Measurements from ENCODE around the gene KREMEN1. TPM values are rescaled to one million over a fixed set of nuclear protein-coding genes. Genes with fewer than 3 reads are reported as not detected.

KREMEN1 gene
- total and polyA plus RNA-seq, 4 donors: 8.8 to 27.5 (median 20.1) TPM

DNA sequence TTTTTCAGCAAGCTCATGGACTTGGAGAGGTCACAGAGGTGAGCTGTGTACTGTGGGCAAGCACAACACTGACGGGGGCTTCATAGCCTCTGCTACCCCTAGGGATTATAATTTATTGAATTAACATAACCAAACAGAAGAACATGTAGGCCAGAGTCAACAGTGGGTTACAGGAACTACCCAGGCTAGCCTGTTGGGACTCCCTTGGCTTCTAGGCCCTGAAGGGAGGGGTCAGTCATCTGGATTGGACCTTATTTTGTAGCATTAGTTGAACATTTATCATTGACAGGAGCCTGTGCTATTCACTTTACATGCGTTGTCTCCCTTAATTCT lies 56.9 kb downstream of the KREMEN1 start:
- WGBS, 2 donors: 73 to 81% methylated on average over 2 of the region's 2 CpGs
- no peaks in the 10 kb centered on the region for H3K27me3 ChIP-seq (ENCODE audit: control insufficient read depth in 3 of 3, insufficient read depth in 3 of 3, low read length in 2 of 3)
- no peak overlapping the region for H3K4me3 ChIP-seq
- H3K9ac ChIP-seq (ENCODE audit: insufficient read depth in 1 of 2, low read length in 2 of 2): peak overlapping the region in 1 of 2 donors; percentile 13
- peaks cover 0 to 28% (median 10%) of the 10 kb centered on the region in 4 donors for H3K36me3 ChIP-seq (ENCODE audit: control insufficient read depth in 4 of 4, insufficient read depth in 4 of 4, low read length in 4 of 4)
- no peak for ATAC-seq (ENCODE audit: insufficient read depth, low FRiP score)
- TF ChIP-seq, protein P1, sequence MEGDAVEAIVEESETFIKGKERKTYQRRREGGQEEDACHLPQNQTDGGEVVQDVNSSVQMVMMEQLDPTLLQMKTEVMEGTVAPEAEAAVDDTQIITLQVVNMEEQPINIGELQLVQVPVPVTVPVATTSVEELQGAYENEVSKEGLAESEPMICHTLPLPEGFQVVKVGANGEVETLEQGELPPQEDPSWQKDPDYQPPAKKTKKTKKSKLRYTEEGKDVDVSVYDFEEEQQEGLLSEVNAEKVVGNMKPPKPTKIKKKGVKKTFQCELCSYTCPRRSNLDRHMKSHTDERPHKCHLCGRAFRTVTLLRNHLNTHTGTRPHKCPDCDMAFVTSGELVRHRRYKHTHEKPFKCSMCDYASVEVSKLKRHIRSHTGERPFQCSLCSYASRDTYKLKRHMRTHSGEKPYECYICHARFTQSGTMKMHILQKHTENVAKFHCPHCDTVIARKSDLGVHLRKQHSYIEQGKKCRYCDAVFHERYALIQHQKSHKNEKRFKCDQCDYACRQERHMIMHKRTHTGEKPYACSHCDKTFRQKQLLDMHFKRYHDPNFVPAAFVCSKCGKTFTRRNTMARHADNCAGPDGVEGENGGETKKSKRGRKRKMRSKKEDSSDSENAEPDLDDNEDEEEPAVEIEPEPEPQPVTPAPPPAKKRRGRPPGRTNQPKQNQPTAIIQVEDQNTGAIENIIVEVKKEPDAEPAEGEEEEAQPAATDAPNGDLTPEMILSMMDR (IDR thresholded peaks at IDR 0.05; ENCODE audit: control extremely low read depth, extremely low read depth): no peak
- H3K4me1 ChIP-seq (ENCODE audit: control insufficient read depth in 5 of 5, insufficient read depth in 5 of 5, low read length in 5 of 5): peaks cover 0 to 7% (median 3%) of the 10 kb centered on the region in 5 donors
- no peaks in the 10 kb centered on the region for H3K9me3 ChIP-seq (ENCODE audit: control insufficient read depth in 4 of 4, insufficient read depth in 3 of 4, low read length in 3 of 4)
- DNase-seq: no peak
- peak overlapping the region; percentile 45 to 46 for H3K27ac ChIP-seq (ENCODE audit: low read depth in 1 of 2, low read length in 1 of 2)

DNA sequence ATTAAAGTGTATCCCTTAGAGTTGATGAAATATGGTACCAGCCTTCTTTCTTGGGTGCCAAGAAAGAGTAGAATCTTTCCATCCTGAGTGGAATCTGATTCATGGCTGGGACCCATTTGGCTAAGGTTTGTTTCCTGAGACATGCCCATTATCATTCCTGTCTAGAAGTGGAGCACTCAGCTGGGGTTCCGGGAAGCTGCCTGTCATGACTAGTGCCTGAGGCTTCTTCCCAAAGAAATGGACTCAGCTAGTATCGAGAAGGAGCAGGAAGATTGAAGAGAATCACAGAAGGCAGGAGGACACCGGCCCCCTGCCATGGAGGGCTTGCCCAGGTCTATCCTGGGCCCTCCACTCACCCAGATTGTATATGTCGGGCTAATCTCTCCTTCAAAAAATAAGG lies 57.6 kb downstream of the KREMEN1 start:
- no peaks in the 10 kb centered on the region for H3K9me3 ChIP-seq (ENCODE audit: control insufficient read depth in 4 of 4, insufficient read depth in 3 of 4, low read length in 3 of 4)
- ATAC-seq (ENCODE audit: insufficient read depth, low FRiP score) (no peak), DNase-seq (no peak)
- H3K4me3 ChIP-seq: no peak overlapping the region
- H3K9ac ChIP-seq (ENCODE audit: insufficient read depth in 1 of 2, low read length in 2 of 2): no peak overlapping the region
- 95% methylated on average over 4 of the region's 4 CpGs for WGBS, 2 donors
- peaks cover 0 to 26% (median 12%) of the 10 kb centered on the region in 4 donors for H3K36me3 ChIP-seq (ENCODE audit: control insufficient read depth in 4 of 4, insufficient read depth in 4 of 4, low read length in 4 of 4)
- H3K27ac ChIP-seq (ENCODE audit: low read depth in 1 of 2, low read length in 1 of 2): no peak overlapping the region
- H3K27me3 ChIP-seq (ENCODE audit: control insufficient read depth in 3 of 3, insufficient read depth in 3 of 3, low read length in 2 of 3): no peaks in the 10 kb centered on the region
- TF ChIP-seq, protein P1 (IDR thresholded peaks at IDR 0.05; ENCODE audit: control extremely low read depth, extremely low read depth): no peak
- H3K4me1 ChIP-seq (ENCODE audit: control insufficient read depth in 5 of 5, insufficient read depth in 5 of 5, low read length in 5 of 5): peaks cover 0 to 7% (median 3%) of the 10 kb centered on the region in 5 donors

DNA sequence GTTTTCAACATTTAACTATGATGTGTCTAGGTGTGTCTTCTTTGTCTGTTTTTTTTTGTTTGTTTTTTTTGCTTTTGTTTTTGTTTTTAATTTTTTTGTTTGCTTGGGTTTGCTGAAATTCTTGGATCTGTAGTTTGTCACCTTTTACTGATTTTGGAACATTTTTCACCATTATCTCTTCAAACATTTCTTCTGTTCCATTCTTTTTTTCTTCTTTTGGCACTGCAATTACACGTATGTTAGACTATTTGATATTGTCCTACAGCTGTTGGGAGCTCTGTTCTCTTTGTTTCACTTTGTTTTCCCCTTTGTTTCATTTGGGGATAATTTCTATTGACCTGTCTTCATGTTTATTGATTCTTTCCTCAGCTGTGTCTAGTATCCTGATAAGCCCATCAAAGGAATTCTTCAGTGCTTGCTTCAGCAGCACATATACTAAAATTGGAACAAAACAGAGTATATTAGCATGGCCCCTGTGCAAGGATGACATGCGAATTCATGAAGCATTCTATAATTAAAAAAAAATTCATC lies 60.8 kb downstream of the KREMEN1 start:
- Histone ChIP-seq H3K27ac (ENCODE audit: low read depth in 1 of 2, low read length in 1 of 2) (no peak overlapping the region), H3K9me3 (ENCODE audit: control insufficient read depth in 4 of 4, insufficient read depth in 3 of 4, low read length in 3 of 4) (no peaks in the 10 kb centered on the region), H3K9ac (ENCODE audit: insufficient read depth in 1 of 2, low read length in 2 of 2) (no peak overlapping the region), H3K36me3 (ENCODE audit: control insufficient read depth in 4 of 4, insufficient read depth in 4 of 4, low read length in 4 of 4) (peaks cover 0 to 27% (median 14%) of the 10 kb centered on the region in 4 donors), H3K4me3 (no peak overlapping the region), H3K4me1 (ENCODE audit: control insufficient read depth in 5 of 5, insufficient read depth in 5 of 5, low read length in 5 of 5) (peaks cover 0 to 12% (median 3%) of the 10 kb centered on the region in 5 donors), H3K27me3 (ENCODE audit: control insufficient read depth in 3 of 3, insufficient read depth in 3 of 3, low read length in 2 of 3) (no peaks in the 10 kb centered on the region)
- DNase-seq: no peak
- TF ChIP-seq, protein P1 (IDR thresholded peaks at IDR 0.05; ENCODE audit: control extremely low read depth, extremely low read depth): no peak
- ATAC-seq (ENCODE audit: insufficient read depth, low FRiP score): no peak
- 90 to 97% methylated on average over 2 of the region's 2 CpGs for WGBS, 2 donors

DNA sequence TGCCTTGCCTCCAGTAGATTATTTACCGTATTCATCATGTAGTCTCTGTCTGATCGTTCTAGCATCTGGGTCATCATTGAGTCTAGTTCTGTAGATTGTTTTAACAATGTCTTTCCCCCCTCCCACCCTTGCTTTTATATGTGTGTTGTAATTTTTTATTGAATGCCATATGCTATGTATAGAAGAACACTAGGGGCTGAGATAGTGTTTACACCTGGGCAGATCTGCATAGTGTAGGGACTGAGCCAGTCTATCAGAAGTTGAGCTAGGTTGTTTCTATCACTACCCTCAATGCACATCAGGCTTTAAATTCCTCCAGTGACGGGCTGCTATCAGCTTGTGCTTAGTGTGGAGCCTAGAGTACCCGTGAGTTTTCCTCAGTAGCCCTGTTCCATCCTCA lies 61.6 kb downstream of the KREMEN1 start:
- H3K9me3 ChIP-seq (ENCODE audit: control insufficient read depth in 4 of 4, insufficient read depth in 3 of 4, low read length in 3 of 4): no peaks in the 10 kb centered on the region
- WGBS, 2 donors: 92 to 96% methylated on average over 4 of the region's 4 CpGs
- H3K4me3 ChIP-seq: no peak overlapping the region
- H3K9ac ChIP-seq (ENCODE audit: insufficient read depth in 1 of 2, low read length in 2 of 2): no peak overlapping the region
- H3K27me3 ChIP-seq (ENCODE audit: control insufficient read depth in 3 of 3, insufficient read depth in 3 of 3, low read length in 2 of 3): no peaks in the 10 kb centered on the region
- no peak overlapping the region for H3K27ac ChIP-seq (ENCODE audit: low read depth in 1 of 2, low read length in 1 of 2)
- peaks cover 0 to 11% (median under 1%) of the 10 kb centered on the region in 5 donors for H3K4me1 ChIP-seq (ENCODE audit: control insufficient read depth in 5 of 5, insufficient read depth in 5 of 5, low read length in 5 of 5)
- ATAC-seq (ENCODE audit: insufficient read depth, low FRiP score): no peak
- TF ChIP-seq, protein P1 (IDR thresholded peaks at IDR 0.05; ENCODE audit: control extremely low read depth, extremely low read depth): no peak
- H3K36me3 ChIP-seq (ENCODE audit: control insufficient read depth in 4 of 4, insufficient read depth in 4 of 4, low read length in 4 of 4): peaks cover 0 to 31% (median 16%) of the 10 kb centered on the region in 4 donors
- DNase-seq: no peak

All from lung (tissue), 12 donors.